Ishikawa (cell line): ENCODE measurements around the gene TRMT10B.

Source experiments
- CEBPB ChIP-seq: IDR thresholded peaks from 2 replicates; pipeline ENCODE4 v1.6.1; 2012
- CREB1 ChIP-seq: IDR thresholded peaks from 2 replicates; pipeline ENCODE4 v1.6.1; 2012; ENCODE audit warnings: low read depth
- EGR1 ChIP-seq: IDR thresholded peaks from 2 replicates; pipeline ENCODE4 v1.6.1; 2012
- EP300 ChIP-seq: IDR thresholded peaks from 2 replicates; pipeline ENCODE4 v1.6.1; 2012; ENCODE audit warnings: borderline replicate concordance
- FOXM1 ChIP-seq: IDR thresholded peaks from 2 replicates; pipeline ENCODE4 v1.6.1; 2012; ENCODE audit warnings: low read depth, borderline replicate concordance
- NFIC ChIP-seq: IDR thresholded peaks from 2 replicates; pipeline ENCODE4 v1.6.1; 2012
- RAD21 ChIP-seq: IDR thresholded peaks from 2 replicates; pipeline ENCODE4 v1.6.1; 2012; ENCODE audit warnings: low read depth
- TAF1 ChIP-seq: IDR thresholded peaks from 2 replicates; pipeline ENCODE4 v1.6.1; 2012; ENCODE audit warnings: low read depth, mild to moderate bottlenecking
- TCF12 ChIP-seq: IDR thresholded peaks from 2 replicates; pipeline ENCODE4 v1.6.1; 2012; ENCODE audit warnings: low read depth
- TEAD4 ChIP-seq: IDR thresholded peaks from 2 replicates; pipeline ENCODE4 v1.6.1; 2012
- YY1 ChIP-seq: IDR thresholded peaks from 2 replicates; pipeline ENCODE4 v1.6.1; 2012; ENCODE audit warnings: low read depth
- ZBTB7A ChIP-seq: IDR thresholded peaks from 2 replicates; pipeline ENCODE4 v1.6.1; 2012; ENCODE audit warnings: low read depth
- TF ChIP-seq, protein P1 (sequence below): IDR thresholded peaks from 2 replicates; pipeline ENCODE4 v1.6.1; 2012
- TF ChIP-seq, protein P2 (sequence below): IDR thresholded peaks from 2 replicates; pipeline ENCODE4 v1.6.1; 2012; ENCODE audit warnings: low read depth, mild to moderate bottlenecking
- TF ChIP-seq, protein P3 (sequence below): IDR thresholded peaks from 2 replicates; pipeline ENCODE4 v1.6.1; 2012

The TRMT10B gene

DNA sequence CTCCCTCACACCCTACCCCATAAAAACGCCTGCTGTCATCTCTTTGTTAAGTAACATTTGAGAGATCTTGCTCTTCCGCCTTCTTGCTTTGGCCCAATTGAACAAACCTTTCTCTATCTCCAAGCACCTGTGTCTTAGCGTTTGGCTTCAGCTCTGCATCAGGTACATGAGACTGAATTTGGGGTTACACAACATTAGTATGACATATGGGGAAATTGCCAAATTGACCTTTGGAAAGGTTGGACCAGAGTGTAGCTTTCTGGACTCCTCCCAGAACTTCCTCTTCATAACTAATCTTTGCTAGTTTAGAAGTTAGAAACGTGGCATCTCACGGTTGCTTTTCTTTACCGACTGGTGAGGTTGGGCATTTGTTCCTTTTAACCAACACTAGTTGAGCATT, 34.7 kb downstream of the TRMT10B start:
- no peak for TF ChIP-seq YY1
- TF ChIP-seq FOXM1 = no peak
- no peak for TF ChIP-seq EP300
- no peak for TF ChIP-seq TCF12
- no peak for TF ChIP-seq TAF1
- TF ChIP-seq, protein P1, sequence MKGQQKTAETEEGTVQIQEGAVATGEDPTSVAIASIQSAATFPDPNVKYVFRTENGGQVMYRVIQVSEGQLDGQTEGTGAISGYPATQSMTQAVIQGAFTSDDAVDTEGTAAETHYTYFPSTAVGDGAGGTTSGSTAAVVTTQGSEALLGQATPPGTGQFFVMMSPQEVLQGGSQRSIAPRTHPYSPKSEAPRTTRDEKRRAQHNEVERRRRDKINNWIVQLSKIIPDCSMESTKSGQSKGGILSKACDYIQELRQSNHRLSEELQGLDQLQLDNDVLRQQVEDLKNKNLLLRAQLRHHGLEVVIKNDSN = no peak
- TF ChIP-seq ZBTB7A = no peak
- no peak for TF ChIP-seq CEBPB
- no peak for TF ChIP-seq RAD21

DNA sequence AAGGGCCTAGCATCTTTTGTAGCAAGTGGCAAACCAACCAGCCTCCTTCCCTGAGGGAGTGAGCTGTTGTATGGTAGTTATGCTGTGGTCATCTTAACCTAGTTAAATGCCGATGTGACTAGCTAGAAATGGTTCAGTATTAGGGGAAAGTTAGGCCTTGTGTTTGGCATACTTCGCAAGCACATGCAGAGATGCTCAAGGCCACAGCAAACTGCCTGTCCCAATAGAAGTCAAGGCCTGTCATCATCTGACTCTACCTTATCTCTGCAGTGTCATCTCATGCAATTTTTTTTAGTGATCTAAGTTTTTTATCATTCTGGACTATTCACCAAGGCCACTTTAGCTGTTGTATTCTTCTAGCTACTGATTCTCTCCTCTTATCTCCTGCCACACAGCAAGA, 36.5 kb downstream of the TRMT10B start:
- TF ChIP-seq TAF1 (no peak), EGR1 (no peak), FOXM1 (no peak), CEBPB (no peak), NFIC (no peak), TEAD4 (no peak), EP300 (no peak), ZBTB7A (no peak)
- TF ChIP-seq, protein P2, sequence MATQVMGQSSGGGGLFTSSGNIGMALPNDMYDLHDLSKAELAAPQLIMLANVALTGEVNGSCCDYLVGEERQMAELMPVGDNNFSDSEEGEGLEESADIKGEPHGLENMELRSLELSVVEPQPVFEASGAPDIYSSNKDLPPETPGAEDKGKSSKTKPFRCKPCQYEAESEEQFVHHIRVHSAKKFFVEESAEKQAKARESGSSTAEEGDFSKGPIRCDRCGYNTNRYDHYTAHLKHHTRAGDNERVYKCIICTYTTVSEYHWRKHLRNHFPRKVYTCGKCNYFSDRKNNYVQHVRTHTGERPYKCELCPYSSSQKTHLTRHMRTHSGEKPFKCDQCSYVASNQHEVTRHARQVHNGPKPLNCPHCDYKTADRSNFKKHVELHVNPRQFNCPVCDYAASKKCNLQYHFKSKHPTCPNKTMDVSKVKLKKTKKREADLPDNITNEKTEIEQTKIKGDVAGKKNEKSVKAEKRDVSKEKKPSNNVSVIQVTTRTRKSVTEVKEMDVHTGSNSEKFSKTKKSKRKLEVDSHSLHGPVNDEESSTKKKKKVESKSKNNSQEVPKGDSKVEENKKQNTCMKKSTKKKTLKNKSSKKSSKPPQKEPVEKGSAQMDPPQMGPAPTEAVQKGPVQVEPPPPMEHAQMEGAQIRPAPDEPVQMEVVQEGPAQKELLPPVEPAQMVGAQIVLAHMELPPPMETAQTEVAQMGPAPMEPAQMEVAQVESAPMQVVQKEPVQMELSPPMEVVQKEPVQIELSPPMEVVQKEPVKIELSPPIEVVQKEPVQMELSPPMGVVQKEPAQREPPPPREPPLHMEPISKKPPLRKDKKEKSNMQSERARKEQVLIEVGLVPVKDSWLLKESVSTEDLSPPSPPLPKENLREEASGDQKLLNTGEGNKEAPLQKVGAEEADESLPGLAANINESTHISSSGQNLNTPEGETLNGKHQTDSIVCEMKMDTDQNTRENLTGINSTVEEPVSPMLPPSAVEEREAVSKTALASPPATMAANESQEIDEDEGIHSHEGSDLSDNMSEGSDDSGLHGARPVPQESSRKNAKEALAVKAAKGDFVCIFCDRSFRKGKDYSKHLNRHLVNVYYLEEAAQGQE = no peak
- TF ChIP-seq, protein P3, sequence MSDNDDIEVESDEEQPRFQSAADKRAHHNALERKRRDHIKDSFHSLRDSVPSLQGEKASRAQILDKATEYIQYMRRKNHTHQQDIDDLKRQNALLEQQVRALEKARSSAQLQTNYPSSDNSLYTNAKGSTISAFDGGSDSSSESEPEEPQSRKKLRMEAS = no peak

DNA sequence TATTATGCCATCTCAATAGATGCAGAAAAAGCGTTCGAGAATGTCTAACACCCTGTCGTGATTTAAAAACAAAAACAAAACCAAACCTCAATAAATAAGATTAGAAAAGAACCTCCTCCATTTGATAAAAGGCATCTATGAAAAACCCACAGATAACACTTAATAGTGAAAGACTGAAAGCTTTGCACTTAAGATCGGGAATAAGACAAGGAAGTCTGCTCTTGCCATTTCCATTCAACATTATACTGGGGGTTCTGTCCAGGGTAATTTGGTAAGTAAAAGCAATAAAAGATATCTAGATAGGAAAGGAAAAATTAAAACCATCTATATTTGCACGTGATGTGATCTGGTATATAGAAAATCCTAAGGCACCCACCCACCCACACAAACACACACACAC, 38.5 kb downstream of the TRMT10B start:
- TF ChIP-seq YY1 (no peak), ZBTB7A (no peak), TAF1 (no peak), TCF12 (no peak), EGR1 (no peak), NFIC (no peak), RAD21 (no peak), FOXM1 (no peak)

DNA sequence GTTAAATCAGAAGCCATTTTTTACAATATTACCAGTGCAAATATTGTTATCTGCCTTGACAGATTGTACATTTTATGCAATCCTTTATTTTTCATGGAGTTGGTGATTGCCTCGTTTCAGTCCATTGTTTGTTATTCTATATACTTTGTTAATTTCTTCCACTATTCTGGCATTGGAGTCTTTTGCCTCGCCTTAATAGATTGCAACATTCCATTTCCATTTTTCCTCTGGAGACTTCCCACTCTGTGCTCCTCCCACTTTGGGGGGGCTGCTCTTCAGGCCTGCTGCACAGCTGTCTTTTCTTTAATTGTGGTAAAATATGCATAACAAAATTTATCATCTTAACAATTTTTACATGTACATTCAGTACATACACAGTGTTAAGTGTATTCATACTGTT, 42.6 kb downstream of the TRMT10B start:
- TF ChIP-seq FOXM1 (no peak), EP300 (no peak), RAD21 (no peak), CEBPB (no peak), YY1 (no peak), EGR1 (no peak), TAF1 (no peak), CREB1 (no peak), TCF12 (no peak), ZBTB7A (no peak), TEAD4 (no peak), NFIC (no peak)
- TF ChIP-seq, protein P2 = no peak
- TF ChIP-seq, protein P3 = no peak
- TF ChIP-seq, protein P1 = no peak

DNA sequence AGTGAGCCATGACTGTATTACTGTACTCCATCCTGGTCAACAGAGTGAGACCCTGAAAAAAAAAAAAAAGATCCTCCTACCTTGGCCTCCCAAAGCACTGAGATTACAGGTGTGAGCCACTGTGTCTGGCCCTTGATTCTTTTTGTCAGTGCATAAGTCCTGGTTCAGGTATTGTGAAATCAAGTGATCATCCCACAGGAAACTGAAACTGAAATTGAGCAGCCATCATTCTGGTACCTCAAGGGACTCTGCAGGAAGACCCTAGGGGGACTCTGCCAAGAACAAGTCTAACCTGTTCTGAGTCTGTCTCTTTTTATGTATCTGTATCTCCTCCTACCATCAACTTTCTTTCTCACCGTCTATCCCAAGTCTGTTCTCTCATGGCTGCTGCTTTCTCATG, 45.1 kb downstream of the TRMT10B start:
- TF ChIP-seq FOXM1 (no peak), TCF12 (no peak), CREB1 (no peak), EP300 (no peak), RAD21 (no peak), CEBPB (no peak), ZBTB7A (no peak), TEAD4 (no peak), EGR1 (no peak), TAF1 (no peak), YY1 (no peak), NFIC (no peak)
- TF ChIP-seq, protein P3 = no peak
- TF ChIP-seq, protein P1 = no peak
- TF ChIP-seq, protein P2 = no peak
